GM10266 (cell line): ENCODE measurements around the gene ACAP3.

ENCODE experiments used
- DNase-seq: peaks from one replicate; pipeline ENCODE4 v3.0.0; 2012; ENCODE audit errors: extremely low spot score
- CTCF ChIP-seq: IDR thresholded peaks from 2 replicates; pipeline ENCODE4 v1.5.1; 2012; ENCODE audit warnings: mild to moderate bottlenecking, low read depth; ENCODE audit not compliant: control insufficient read depth, insufficient read depth; ENCODE audit errors: missing control alignments

Gene ACAP3

GRCh38 chr1:1305300-1306069 is 2.2 kb downstream of the ACAP3 start:
- peak; percentile 85 for DNase-seq
- peak; percentile 42 for TF ChIP-seq CTCF

- TF ChIP-seq CTCF, result no peak
- DNase-seq, result no peak
Observed at GRCh38 chr1:1304331-1305299, 3.1 kb downstream of the ACAP3 start.

GRCh38 chr1:1303736-1304135 is 4.0 kb downstream of the ACAP3 start:
- no peak for DNase-seq
- TF ChIP-seq CTCF, result no peak

GRCh38 chr1:1302951-1303509 is 4.7 kb downstream of the ACAP3 start:
- no peak for TF ChIP-seq CTCF
- DNase-seq, result no peak

GRCh38 chr1:1302006-1302430 is 5.7 kb downstream of the ACAP3 start:
- no peak for DNase-seq
- TF ChIP-seq CTCF, result peak; percentile 52

GRCh38 chr1:1300352-1300739 is 7.4 kb downstream of the ACAP3 start:
- no peak for DNase-seq
- no peak for TF ChIP-seq CTCF
